NOMO-1 treated with dmso at 0.1 percent for 144 hours (cell line): ENCODE measurements around the gene MS4A8.

Experiments
- DNase-seq: peaks from one replicate; lab custom pipeline; 2025; ENCODE audit not compliant: unreplicated experiment; lab: John Stamatoyannopoulos, UW

The MS4A8 gene

DNA sequence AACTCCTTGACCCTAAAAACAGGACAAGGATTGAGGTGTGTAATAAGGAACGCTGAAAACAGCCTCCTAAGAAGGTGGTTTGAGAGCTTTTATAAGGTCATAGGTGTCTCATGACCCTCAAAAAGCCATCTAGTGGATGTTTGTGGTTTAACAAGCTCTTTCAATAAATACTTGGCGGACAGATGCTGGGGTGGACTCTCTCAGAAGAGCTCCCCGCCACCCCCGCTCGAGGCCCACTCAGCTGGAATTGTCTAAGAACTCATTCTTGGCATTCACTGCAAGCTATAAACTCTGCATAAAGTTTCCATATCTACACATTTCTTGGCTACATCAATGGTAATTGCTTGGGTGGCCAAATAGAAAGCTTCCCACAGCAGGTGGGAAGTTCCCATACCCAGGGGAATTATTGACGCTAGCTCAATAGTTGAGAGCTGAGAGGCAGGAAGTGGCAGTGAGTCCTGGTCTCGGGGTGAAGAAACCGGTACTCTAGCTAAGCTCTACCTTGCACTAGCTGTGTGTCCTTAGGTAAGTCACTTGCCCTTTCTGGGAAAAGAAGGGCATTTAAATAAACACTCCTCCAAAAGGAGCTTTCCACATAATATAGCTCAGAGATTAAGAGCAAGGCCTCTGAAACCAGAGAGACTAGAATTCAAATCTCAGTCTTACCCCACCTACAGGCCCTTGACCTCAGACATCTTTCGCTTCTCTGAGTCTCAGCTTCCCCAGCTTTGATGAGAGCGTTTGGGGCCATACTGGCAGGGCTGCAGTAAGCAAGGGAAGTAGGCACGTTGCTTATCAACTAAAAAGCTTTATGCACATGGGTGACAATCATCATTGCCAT, 63.7 kb downstream of the MS4A8 start:
- no peak for DNase-seq

- no peak for DNase-seq
Observed at GRCh38 chr11:60763692-60764369, 64.4 kb downstream of the MS4A8 start.

GRCh38 chr11:60764879-60765278, 65.5 kb downstream of the MS4A8 start:
- DNase-seq = no peak

- DNase-seq = no peak
Observed at GRCh38 chr11:60765355-60765754, 65.9 kb downstream of the MS4A8 start.
